ENCODE data around the gene PTOV1. TPM values are rescaled to one million over a fixed set of nuclear protein-coding genes. Genes with fewer than 3 reads are reported as not detected.

Gene PTOV1
- total and polyA plus RNA-seq, 10 of the 15 experiments (the other 5 are each of a cell fraction or from before 2014, with no cell fraction given): 3.2 to 83.5 (median 22.3) TPM

GRCh38 chr19:49884760-49885159 lies 33.8 kb downstream of the PTOV1 start:
- POLR2A ChIA-PET: interaction anchor here (0.6 kb wide), 1 partner anchor 208 kb away, joined by 3 read pairs; the partner anchor contains the start of gene PRMT1
- DNase-seq (ENCODE audit: low read depth, low spot score) (no peak), FAIRE-seq (no peak), ATAC-seq (no peak)
- H2AFZ ChIP-seq (ENCODE audit: control insufficient read depth, low read depth, low read length): no peak overlapping the region
- no TSS peak for BruUV-seq (replicated peaks)
- no peaks in the 10 kb centered on the region; the same call in 2 of the 3 replicates for H3K9me3 ChIP-seq (replicated peaks; ENCODE audit: control insufficient read depth, insufficient read depth, low read length)
- no peaks in the 10 kb centered on the region for H3K27me3 ChIP-seq (replicated peaks in 1 of 2; ENCODE audit: control insufficient read depth in 2 of 2, insufficient read depth in 2 of 2, low read length in 1 of 2)
- intact Hi-C loops (cut with micrococcal nuclease; ENCODE audit: unreplicated experiment) (no loop called here), in situ Hi-C loops (cut with MboI) (loop anchor here (25.0 kb wide), 1 partner anchor 1247 kb away; the partner anchor contains the start of genes CA11 and DBP)
- CTCF ChIA-PET: interaction anchor here (1.1 kb wide), 1 partner anchor 9 kb away, joined by 3 read pairs; no protein-coding TSS in a partner anchor
- no peak overlapping the region for H3K4me2 ChIP-seq (ENCODE audit: control insufficient read depth, insufficient read depth)
- H4K20me1 ChIP-seq (ENCODE audit: control insufficient read depth, insufficient read depth): no peaks in the 10 kb centered on the region
- peaks cover 12% of the 10 kb centered on the region for H3K4me1 ChIP-seq (ENCODE audit: control insufficient read depth, insufficient read depth, low read length)
- 55% methylated on average over 3 of the region's 3 CpGs for WGBS (ENCODE audit: insufficient coverage, insufficient replicate concordance, low lambda C conversion rate, missing lambda C conversion rate)
- SMC1A ChIA-PET (ENCODE audit: uncharacterized antibody, unreplicated experiment): interaction anchor here (1.0 kb wide), 1 partner anchor 34 kb away, joined by 3 read pairs; no protein-coding TSS in a partner anchor
- H3K79me2 ChIP-seq (ENCODE audit: control insufficient read depth, insufficient read depth, low read length): peaks cover 3% of the 10 kb centered on the region; the same call in 1 of the 2 replicates
- RAD21 ChIA-PET (ENCODE audit: unreplicated experiment): no interaction called here
- H3K4me3 ChIP-seq: no peak overlapping the region
- TF ChIP-seq ZNF622 (IDR thresholded peaks at IDR 0.05) (no peak), HDAC6 (IDR thresholded peaks at IDR 0.05; ENCODE audit: unreplicated experiment) (no peak), GATAD2B (conservative IDR thresholded peaks at IDR 0.05; ENCODE audit: low read depth) (no peak), NR2C2 (IDR thresholded peaks at IDR 0.05; ENCODE audit: borderline replicate concordance, control insufficient read depth, insufficient read length, low read depth) (no peak), RB1 (IDR thresholded peaks at IDR 0.05; ENCODE audit: borderline replicate concordance) (no peak), KAT2A (conservative IDR thresholded peaks at IDR 0.05; ENCODE audit: control insufficient read depth, low read depth, low read length) (no peak), POLR2AphosphoS5 (IDR thresholded peaks at IDR 0.05; ENCODE audit: low read length) (no peak), LARP7 (IDR thresholded peaks at IDR 0.05) (no peak), BRCA1 (IDR thresholded peaks at IDR 0.05; ENCODE audit: low read depth, low read length) (no peak), ZNF207 (IDR thresholded peaks at IDR 0.05; ENCODE audit: borderline replicate concordance) (no peak), CBX5 (IDR thresholded peaks at IDR 0.05; ENCODE audit: low read depth) (no peak), FOXM1 (IDR thresholded peaks at IDR 0.05; ENCODE audit: low read depth, low read length) (no peak), PBX3 (IDR thresholded peaks at IDR 0.05; ENCODE audit: insufficient replicate concordance, low read depth, low read length) (no peak), TCF12 (IDR thresholded peaks at IDR 0.05; ENCODE audit: low read depth, low read length) (no peak)
- TF ChIP-seq, protein P1, sequence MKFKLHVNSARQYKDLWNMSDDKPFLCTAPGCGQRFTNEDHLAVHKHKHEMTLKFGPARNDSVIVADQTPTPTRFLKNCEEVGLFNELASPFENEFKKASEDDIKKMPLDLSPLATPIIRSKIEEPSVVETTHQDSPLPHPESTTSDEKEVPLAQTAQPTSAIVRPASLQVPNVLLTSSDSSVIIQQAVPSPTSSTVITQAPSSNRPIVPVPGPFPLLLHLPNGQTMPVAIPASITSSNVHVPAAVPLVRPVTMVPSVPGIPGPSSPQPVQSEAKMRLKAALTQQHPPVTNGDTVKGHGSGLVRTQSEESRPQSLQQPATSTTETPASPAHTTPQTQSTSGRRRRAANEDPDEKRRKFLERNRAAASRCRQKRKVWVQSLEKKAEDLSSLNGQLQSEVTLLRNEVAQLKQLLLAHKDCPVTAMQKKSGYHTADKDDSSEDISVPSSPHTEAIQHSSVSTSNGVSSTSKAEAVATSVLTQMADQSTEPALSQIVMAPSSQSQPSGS (IDR thresholded peaks at IDR 0.05; ENCODE audit: low read length): no peak
- TF ChIP-seq, protein P2, sequence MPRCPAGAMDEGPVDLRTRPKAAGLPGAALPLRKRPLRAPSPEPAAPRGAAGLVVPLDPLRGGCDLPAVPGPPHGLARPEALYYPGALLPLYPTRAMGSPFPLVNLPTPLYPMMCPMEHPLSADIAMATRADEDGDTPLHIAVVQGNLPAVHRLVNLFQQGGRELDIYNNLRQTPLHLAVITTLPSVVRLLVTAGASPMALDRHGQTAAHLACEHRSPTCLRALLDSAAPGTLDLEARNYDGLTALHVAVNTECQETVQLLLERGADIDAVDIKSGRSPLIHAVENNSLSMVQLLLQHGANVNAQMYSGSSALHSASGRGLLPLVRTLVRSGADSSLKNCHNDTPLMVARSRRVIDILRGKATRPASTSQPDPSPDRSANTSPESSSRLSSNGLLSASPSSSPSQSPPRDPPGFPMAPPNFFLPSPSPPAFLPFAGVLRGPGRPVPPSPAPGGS (IDR thresholded peaks at IDR 0.05; ENCODE audit: borderline replicate concordance, insufficient read depth, low read depth, low read length, poor library complexity, severe bottlenecking): no peak
- no peak overlapping the region for H3K9ac ChIP-seq (ENCODE audit: control insufficient read depth, insufficient read depth, low read length)
- H3K27ac ChIP-seq (ENCODE audit: control insufficient read depth, insufficient read depth): no peak overlapping the region
- peaks cover 8 to 16% of the 10 kb centered on the region in 2 experiments for H3K36me3 ChIP-seq (ENCODE audit: control insufficient read depth in 2 of 2, insufficient read depth in 2 of 2, low read length in 1 of 2)

All from GM12878 (cell line).